ENCODE results near the gene TUBB.
"Not testable (repeated sequence)": the region's sequence is repeated elsewhere in the genome, so short reads cannot be mapped to it uniquely, and the experiment has no call there.

TUBB gene

GRCh38 chr6:30719356-30719755 is 796 bp upstream of the TUBB start:
- DNase-seq: no peak

- DNase-seq: peak; percentile 51 to 62
These were observed 616 bp downstream of the TUBB start for GRCh38 chr6:30720738-30721197.

GRCh38 chr6:30721198-30722024 is 1.3 kb downstream of the TUBB start:
- DNase-seq: peak; percentile 94 to 95

DNA sequence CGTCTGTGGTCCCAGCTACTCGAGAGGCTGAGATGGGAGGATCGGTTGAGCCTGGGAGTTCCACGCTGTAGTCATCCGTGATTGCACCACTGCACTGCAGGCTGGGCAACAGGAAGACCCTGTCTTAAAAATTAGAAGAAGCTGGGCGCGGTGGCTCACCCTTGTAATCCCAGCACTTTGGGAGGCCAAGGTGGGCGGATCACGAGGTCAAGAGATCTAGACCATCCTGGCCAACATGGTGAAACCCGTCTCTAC is 1.8 kb downstream of the TUBB start:
- DNase-seq: peak; percentile 25 to 43

DNA sequence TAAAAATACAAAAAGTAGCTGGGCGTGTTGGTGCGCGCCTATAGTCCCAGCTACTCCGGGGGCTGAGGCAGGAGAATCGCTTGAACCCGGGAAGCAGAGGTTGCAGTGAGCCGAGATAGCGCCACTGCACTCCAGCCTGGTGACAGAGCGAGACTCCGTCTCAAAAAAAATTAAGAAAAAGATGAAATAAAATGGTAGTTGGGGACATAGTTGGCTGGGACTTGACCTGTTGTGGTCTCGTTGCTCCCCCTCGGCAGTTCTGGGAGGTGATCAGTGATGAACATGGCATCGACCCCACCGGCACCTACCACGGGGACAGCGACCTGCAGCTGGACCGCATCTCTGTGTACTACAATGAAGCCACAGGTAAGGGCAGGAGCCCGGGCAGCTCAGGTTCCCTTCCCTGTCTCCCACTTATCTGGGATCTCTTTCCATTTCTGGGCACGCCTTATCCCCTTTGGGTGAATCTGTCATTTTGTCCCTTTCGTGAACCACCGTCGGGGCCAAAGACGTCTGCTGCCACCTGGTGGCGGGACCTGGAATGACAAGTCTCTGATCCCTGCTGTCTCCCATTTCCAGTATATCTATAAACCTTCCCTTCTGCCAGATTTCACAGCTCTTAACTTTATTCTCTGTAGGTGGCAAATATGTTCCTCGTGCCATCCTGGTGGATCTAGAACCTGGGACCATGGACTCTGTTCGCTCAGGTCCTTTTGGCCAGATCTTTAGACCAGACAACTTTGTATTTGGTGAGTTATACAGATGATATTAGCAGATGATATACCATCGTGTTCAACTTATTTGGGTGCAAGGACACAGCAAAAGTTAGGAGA is 2.3 kb downstream of the TUBB start:
- peak; percentile 79 to 86 for DNase-seq

GRCh38 chr6:30723159-30723842 is 3.1 kb downstream of the TUBB start:
- DNase-seq: not testable (repeated sequence)

GRCh38 chr6:30723843-30724741 is 3.9 kb downstream of the TUBB start:
- peak in 1 of 2 donors; percentile 15 for DNase-seq

DNA sequence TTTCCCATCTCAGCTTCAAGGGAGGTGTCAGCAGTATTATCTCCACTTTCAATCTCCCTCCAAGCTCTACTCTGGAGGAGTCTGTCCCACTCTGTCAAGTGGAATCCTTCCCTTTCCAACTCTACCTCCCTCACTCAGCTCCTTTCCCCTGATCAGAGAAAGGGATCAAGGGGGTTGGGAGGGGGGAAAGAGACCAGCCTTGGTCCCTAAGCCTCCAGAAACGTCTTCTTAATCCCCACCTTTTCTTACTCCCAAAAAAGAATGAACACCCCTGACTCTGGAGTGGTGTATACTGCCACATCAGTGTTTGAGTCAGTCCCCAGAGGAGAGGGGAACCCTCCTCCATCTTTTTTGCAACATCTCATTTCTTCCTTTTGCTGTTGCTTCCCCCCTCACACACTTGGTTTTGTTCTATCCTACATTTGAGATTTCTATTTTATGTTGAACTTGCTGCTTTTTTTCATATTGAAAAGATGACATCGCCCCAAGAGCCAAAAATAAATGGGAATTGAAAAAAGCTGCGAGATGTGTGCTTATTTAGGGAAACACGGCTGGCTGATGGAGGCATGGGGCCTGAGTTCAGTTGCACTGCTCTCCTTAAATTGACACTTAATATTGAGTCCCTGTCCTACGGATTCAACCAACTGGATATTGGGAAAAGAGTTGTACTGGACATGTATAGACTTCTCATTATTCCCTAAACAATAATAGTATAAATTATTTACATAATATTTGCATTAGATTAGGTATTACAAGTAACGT is 4.9 kb downstream of the TUBB start:
- DNase-seq: no peak

GRCh38 chr6:30725713-30726505 is 5.8 kb downstream of the TUBB start:
- no peak for DNase-seq

- no peak for DNase-seq
These were observed 6.6 kb downstream of the TUBB start for GRCh38 chr6:30726506-30727413.

- DNase-seq: no peak
These were observed 7.9 kb downstream of the TUBB start for GRCh38 chr6:30727920-30728553.

DNA sequence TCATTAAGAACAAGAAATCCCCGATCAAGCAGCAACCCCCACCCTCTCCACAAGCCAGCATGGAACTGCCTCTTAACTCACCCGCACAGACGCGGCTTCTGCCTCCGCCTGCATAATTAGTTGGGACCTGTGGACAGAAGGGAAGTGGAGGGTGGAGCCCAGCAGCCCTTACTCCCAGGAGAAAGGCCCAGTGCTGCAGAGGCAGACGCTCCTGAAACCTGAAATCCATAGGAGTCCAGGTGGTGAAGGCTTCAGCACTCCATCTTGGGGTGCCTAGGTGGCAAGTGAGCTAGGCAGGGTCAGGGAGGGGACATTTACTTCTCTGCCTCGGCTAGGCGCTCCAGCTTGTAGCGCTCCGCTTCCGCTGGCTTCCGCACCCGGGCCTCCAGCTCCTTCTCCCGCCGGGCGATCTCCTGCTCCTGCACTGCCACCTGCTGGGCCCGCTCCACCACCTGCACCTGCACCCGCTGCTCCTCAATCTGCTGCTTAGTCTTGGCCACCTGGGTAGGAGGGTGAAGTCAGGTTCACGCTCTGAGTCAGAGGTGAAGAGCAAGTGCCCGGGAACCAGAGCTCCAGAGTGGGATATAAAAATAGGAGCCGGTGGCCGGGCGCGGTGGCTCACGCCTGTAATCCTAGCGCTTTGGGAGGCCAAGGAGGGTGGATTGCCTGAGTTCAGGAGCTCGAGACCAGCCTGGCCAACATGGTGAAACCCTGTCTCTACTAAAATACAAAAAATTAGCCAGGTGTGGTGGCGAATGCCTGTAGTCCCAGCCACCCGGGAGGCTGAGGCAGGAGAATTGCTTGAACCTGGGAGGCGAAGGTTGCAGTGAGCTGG is 10.7 kb downstream of the TUBB start:
- peak; percentile 86 for DNase-seq

GRCh38 chr6:30732237-30732943 is 12.2 kb downstream of the TUBB start:
- DNase-seq: no peak

- no peak for DNase-seq
These were observed 15.6 kb downstream of the TUBB start for GRCh38 chr6:30735668-30736314.

DNA sequence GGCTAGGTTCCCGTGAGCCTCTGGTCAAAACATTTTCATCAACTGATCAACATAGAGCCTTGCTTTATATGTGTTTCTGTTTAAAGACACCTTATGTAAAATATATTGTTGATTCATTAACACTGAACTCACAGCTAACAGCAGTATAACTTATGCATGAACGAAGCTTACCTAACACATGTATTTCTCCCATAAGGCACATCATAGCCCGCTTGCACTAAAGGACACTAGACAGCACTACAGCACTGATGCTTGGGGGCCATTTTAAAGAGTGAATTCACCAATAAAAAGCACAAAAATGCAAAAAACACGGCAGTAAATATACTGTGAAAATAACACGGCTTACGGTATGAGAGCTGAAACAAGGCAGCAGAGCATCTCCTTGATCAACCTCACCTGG is 18.4 kb downstream of the TUBB start:
- no peak for DNase-seq

GRCh38 chr6:30740540-30740870 is 20.4 kb downstream of the TUBB start:
- no peak for DNase-seq
